HFFc6 (cell line): ENCODE results near the gene RAD51B. TPM values are rescaled to one million over a fixed set of nuclear protein-coding genes. Genes with fewer than 3 reads are reported as not detected.

ENCODE experiments used
- DNase-seq: peaks from one replicate; pipeline ENCODE4 v3.0.0-alpha.2; 2018
- H3K27ac Mint-ChIP-seq: 2 replicates; pipeline ENCODE4 v1.8.0; 2020; ENCODE audit warnings: mild to moderate bottlenecking, mixed read lengths
- H3K27me3 Mint-ChIP-seq: 2 replicates; pipeline ENCODE4 v1.8.0; 2021; ENCODE audit warnings: mild to moderate bottlenecking, moderate library complexity, mixed read lengths; ENCODE audit not compliant: insufficient read depth
- H3K36me3 Mint-ChIP-seq: 2 replicates; pipeline ENCODE4 v1.8.0; 2021; ENCODE audit warnings: low read depth, mixed read lengths
- H3K4me1 Mint-ChIP-seq: 2 replicates; pipeline ENCODE4 v1.8.0; 2020; ENCODE audit warnings: low read depth, mixed read lengths
- H3K4me3 Mint-ChIP-seq: 2 replicates; pipeline ENCODE4 v1.8.0; 2020; ENCODE audit warnings: mild to moderate bottlenecking, moderate library complexity, mixed read lengths
- H3K9me3 Mint-ChIP-seq: 2 replicates; pipeline ENCODE4 v1.8.0; 2020; ENCODE audit warnings: mild to moderate bottlenecking, mixed read lengths
- CTCF ChIP-seq: fragments of 200-600 bp; sonication (generic); IDR thresholded peaks from 2 replicates; pipeline ENCODE4 v1.5.0; 2021; ENCODE audit warnings: antibody characterized with exemption, mild to moderate bottlenecking
- total RNA-seq, 6 experiments: library from RNA; stranded (reverse); fragmentation: NEBNext Ultra II Directional; extraction: Animal tissue kit (Norgen Biotek cat#: 25700); gene quantifications; 2 replicates in 1 of 6; 3 replicates in 5 of 6; pipeline ENCODE4 v1.2.3, GENCODE V29; 2021

RAD51B gene
- total RNA-seq, 6 experiments from 2014 or later: 7.1 to 12.4 (median 9.6) TPM

GRCh38 chr14:68325267-68325807 is 505.8 kb downstream of the RAD51B start:
- Mint-ChIP-seq H3K4me1 (no peaks in the 10 kb centered on the region), H3K27ac (no peak overlapping the region), H3K9me3 (no peaks in the 10 kb centered on the region), H3K27me3 (peaks cover 5% of the 10 kb centered on the region), H3K4me3 (no peak overlapping the region), H3K36me3 (no peaks in the 10 kb centered on the region)
- DNase-seq: no peak
- no peak for TF ChIP-seq CTCF

- no peak overlapping the region for H3K27ac Mint-ChIP-seq
- H3K36me3 Mint-ChIP-seq: no peaks in the 10 kb centered on the region
- no peak overlapping the region for H3K4me3 Mint-ChIP-seq
- H3K9me3 Mint-ChIP-seq: no peaks in the 10 kb centered on the region
- no peaks in the 10 kb centered on the region for H3K4me1 Mint-ChIP-seq
- DNase-seq: no peak
- peaks cover 5% of the 10 kb centered on the region for H3K27me3 Mint-ChIP-seq
- TF ChIP-seq CTCF: no peak
These were observed 507.7 kb downstream of the RAD51B start for GRCh38 chr14:68327231-68327630.

- no peak for TF ChIP-seq CTCF
- Mint-ChIP-seq H3K9me3 (no peaks in the 10 kb centered on the region), H3K4me3 (no peak overlapping the region), H3K4me1 (no peaks in the 10 kb centered on the region), H3K27me3 (peaks cover 5% of the 10 kb centered on the region), H3K36me3 (no peaks in the 10 kb centered on the region), H3K27ac (no peak overlapping the region)
- no peak for DNase-seq
These were observed 508.9 kb downstream of the RAD51B start for GRCh38 chr14:68328509-68328908.

GRCh38 chr14:68331426-68331825 is 511.8 kb downstream of the RAD51B start:
- DNase-seq: no peak
- H3K4me3 Mint-ChIP-seq: no peak overlapping the region
- H3K36me3 Mint-ChIP-seq: no peaks in the 10 kb centered on the region
- no peak for TF ChIP-seq CTCF
- H3K9me3 Mint-ChIP-seq: no peaks in the 10 kb centered on the region
- H3K27ac Mint-ChIP-seq: no peak overlapping the region
- peaks cover 5% of the 10 kb centered on the region for H3K27me3 Mint-ChIP-seq
- no peaks in the 10 kb centered on the region for H3K4me1 Mint-ChIP-seq

DNA sequence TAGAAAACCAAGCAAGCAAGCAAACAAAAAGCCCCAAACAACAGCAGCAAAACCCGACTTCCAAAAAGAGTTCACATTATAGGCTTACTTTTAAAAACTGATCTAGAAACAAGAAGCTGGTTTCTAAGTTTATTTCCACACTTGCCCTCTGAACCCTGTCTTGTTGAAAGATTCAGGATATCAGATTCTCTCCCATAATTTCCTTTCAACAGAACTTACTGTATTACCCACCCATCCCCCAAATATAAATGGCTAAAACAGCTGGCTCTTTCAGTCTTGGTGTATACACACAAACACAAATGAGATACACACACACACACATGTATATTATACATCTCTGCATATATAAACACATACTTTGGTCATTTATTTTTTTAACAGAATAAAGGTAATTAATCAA is 512.4 kb downstream of the RAD51B start:
- no peak for TF ChIP-seq CTCF
- no peak overlapping the region for H3K4me3 Mint-ChIP-seq
- no peak overlapping the region for H3K27ac Mint-ChIP-seq
- no peaks in the 10 kb centered on the region for H3K36me3 Mint-ChIP-seq
- H3K9me3 Mint-ChIP-seq: no peaks in the 10 kb centered on the region
- no peak for DNase-seq
- peaks cover 5% of the 10 kb centered on the region for H3K27me3 Mint-ChIP-seq
- H3K4me1 Mint-ChIP-seq: no peaks in the 10 kb centered on the region

GRCh38 chr14:68333262-68333661 is 513.7 kb downstream of the RAD51B start:
- DNase-seq: no peak
- TF ChIP-seq CTCF: no peak
- H3K36me3 Mint-ChIP-seq: no peaks in the 10 kb centered on the region
- H3K4me1 Mint-ChIP-seq: no peaks in the 10 kb centered on the region
- H3K27ac Mint-ChIP-seq: no peak overlapping the region
- H3K9me3 Mint-ChIP-seq: no peaks in the 10 kb centered on the region
- peaks cover 3% of the 10 kb centered on the region for H3K27me3 Mint-ChIP-seq
- no peak overlapping the region for H3K4me3 Mint-ChIP-seq
